Measurements from ENCODE around the gene HDGF. TPM values are rescaled to one million over a fixed set of nuclear protein-coding genes. Genes with fewer than 3 reads are reported as not detected.

HDGF gene
- total RNA-seq = 167 and 177 TPM in 2 replicates

DNA sequence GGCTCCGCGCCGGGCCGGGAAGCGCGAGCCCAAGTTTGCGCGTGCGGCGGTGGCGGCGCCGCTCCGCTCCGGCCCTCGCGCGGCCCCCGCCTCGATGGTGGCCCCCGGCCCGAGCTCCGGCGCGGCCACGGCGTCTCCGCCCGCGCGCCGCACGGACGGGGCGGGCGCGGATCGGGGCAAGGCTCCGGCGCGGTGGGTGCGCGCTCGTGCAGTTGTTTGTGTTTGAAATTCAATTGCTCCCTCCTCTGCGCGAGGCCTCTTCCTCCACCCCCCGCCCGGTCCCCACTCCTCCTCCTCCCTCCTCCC, at the start of gene HDGF:
Gene HDGF, minus strand, starts transcription at position 225 of the 306 bp plus-strand sequence. CDS start 246 bp downstream, outside the sequence.
- TF ChIP-seq, protein P1, sequence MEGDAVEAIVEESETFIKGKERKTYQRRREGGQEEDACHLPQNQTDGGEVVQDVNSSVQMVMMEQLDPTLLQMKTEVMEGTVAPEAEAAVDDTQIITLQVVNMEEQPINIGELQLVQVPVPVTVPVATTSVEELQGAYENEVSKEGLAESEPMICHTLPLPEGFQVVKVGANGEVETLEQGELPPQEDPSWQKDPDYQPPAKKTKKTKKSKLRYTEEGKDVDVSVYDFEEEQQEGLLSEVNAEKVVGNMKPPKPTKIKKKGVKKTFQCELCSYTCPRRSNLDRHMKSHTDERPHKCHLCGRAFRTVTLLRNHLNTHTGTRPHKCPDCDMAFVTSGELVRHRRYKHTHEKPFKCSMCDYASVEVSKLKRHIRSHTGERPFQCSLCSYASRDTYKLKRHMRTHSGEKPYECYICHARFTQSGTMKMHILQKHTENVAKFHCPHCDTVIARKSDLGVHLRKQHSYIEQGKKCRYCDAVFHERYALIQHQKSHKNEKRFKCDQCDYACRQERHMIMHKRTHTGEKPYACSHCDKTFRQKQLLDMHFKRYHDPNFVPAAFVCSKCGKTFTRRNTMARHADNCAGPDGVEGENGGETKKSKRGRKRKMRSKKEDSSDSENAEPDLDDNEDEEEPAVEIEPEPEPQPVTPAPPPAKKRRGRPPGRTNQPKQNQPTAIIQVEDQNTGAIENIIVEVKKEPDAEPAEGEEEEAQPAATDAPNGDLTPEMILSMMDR (IDR thresholded peaks at IDR 0.05; ENCODE audit: extremely low read depth, low read depth, low read length) = no peak
- Histone ChIP-seq H2AFZ (ENCODE audit: low read length) (peak within 1 kb of the TSS; percentile 87), H3K27me3 (ENCODE audit: insufficient read depth, low read length) (no peaks in the 10 kb centered on the region), H3K4me1 (ENCODE audit: insufficient read depth, low read length) (peaks cover 45% of the 10 kb centered on the region), H3K9me3 (ENCODE audit: low read depth, low read length) (no peaks in the 10 kb centered on the region), H3K79me2 (ENCODE audit: insufficient read depth, low read length) (peaks cover 63% of the 10 kb centered on the region), H3K36me3 (ENCODE audit: insufficient read depth, low read length) (peaks cover 4% of the 10 kb centered on the region), H4K20me1 (ENCODE audit: insufficient read depth, low read length) (no peaks in the 10 kb centered on the region), H3K4me2 (ENCODE audit: insufficient read depth, low read length) (peak within 1 kb of the TSS; percentile 95), H3K4me3 (ENCODE audit: insufficient read depth, low read length) (peak within 1 kb of the TSS; percentile 85), H3K27ac (ENCODE audit: low read depth, low read length) (peak within 1 kb of the TSS; percentile 88)
- DNase-seq (ENCODE audit: insufficient read length, low spot score, missing footprints) = no peak

DNA sequence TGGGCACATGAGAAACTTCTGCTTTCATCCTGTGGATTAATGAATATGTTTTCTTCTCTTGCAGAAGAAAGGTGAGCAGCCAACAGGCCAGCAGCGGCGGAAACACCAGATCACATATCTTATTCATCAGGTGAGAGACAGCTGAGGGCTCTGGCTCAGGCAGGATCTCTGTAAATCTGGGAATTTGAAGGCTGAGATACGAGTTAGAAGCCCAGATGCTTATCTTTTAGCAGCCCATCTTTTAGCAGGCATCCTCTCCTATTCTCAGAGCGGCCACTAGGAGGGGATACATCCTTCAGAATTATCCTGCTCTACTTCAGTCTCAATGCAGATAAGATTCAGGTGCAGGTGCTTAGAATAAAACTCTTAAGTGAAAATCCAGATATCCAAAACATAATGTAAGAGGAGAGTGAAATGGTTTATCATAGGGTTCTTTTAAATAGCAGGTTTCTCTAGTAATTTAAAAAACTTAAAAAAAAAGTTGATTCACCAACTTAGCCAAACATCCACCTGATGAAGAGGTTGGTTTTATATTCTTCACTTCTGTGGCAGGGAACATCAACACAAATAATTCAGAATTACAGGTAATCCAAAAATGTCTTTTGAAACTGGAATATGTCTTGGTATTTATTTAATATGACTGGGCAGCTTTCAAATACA, 45.9 kb upstream of the HDGF start:
- Histone ChIP-seq H3K9me3 (ENCODE audit: low read depth, low read length) (no peaks in the 10 kb centered on the region), H4K20me1 (ENCODE audit: insufficient read depth, low read length) (peaks cover 24% of the 10 kb centered on the region), H3K4me2 (ENCODE audit: insufficient read depth, low read length) (no peak overlapping the region), H3K36me3 (ENCODE audit: insufficient read depth, low read length) (peaks cover 75% of the 10 kb centered on the region), H2AFZ (ENCODE audit: low read length) (no peak overlapping the region), H3K27ac (ENCODE audit: low read depth, low read length) (no peak overlapping the region), H3K4me1 (ENCODE audit: insufficient read depth, low read length) (peaks cover 39% of the 10 kb centered on the region), H3K4me3 (ENCODE audit: insufficient read depth, low read length) (no peak overlapping the region), H3K79me2 (ENCODE audit: insufficient read depth, low read length) (no peaks in the 10 kb centered on the region), H3K27me3 (ENCODE audit: insufficient read depth, low read length) (no peaks in the 10 kb centered on the region)
- TF ChIP-seq, protein P1 (IDR thresholded peaks at IDR 0.05; ENCODE audit: extremely low read depth, low read depth, low read length) = peak; percentile 85
- DNase-seq (ENCODE audit: insufficient read length, low spot score, missing footprints) = no peak

- Histone ChIP-seq H4K20me1 (ENCODE audit: insufficient read depth, low read length) (peaks cover 24% of the 10 kb centered on the region), H3K27ac (ENCODE audit: low read depth, low read length) (no peak overlapping the region), H2AFZ (ENCODE audit: low read length) (no peak overlapping the region), H3K4me3 (ENCODE audit: insufficient read depth, low read length) (no peak overlapping the region), H3K36me3 (ENCODE audit: insufficient read depth, low read length) (peaks cover 83% of the 10 kb centered on the region), H3K9me3 (ENCODE audit: low read depth, low read length) (no peaks in the 10 kb centered on the region), H3K4me2 (ENCODE audit: insufficient read depth, low read length) (no peak overlapping the region), H3K79me2 (ENCODE audit: insufficient read depth, low read length) (no peaks in the 10 kb centered on the region), H3K4me1 (ENCODE audit: insufficient read depth, low read length) (peaks cover 31% of the 10 kb centered on the region), H3K27me3 (ENCODE audit: insufficient read depth, low read length) (no peaks in the 10 kb centered on the region)
- TF ChIP-seq, protein P1 (IDR thresholded peaks at IDR 0.05; ENCODE audit: extremely low read depth, low read depth, low read length) = no peak
- no peak for DNase-seq (ENCODE audit: insufficient read length, low spot score, missing footprints)
These were observed 45.0 kb upstream of the HDGF start for GRCh38 chr1:156796340-156797097.

GRCh38 chr1:156795787-156796186, 44.3 kb upstream of the HDGF start:
- Histone ChIP-seq H3K36me3 (ENCODE audit: insufficient read depth, low read length) (peaks cover 87% of the 10 kb centered on the region), H2AFZ (ENCODE audit: low read length) (no peak overlapping the region), H4K20me1 (ENCODE audit: insufficient read depth, low read length) (peaks cover 24% of the 10 kb centered on the region), H3K4me3 (ENCODE audit: insufficient read depth, low read length) (no peak overlapping the region), H3K4me2 (ENCODE audit: insufficient read depth, low read length) (no peak overlapping the region), H3K27ac (ENCODE audit: low read depth, low read length) (no peak overlapping the region), H3K27me3 (ENCODE audit: insufficient read depth, low read length) (no peaks in the 10 kb centered on the region), H3K4me1 (ENCODE audit: insufficient read depth, low read length) (peaks cover 24% of the 10 kb centered on the region), H3K9me3 (ENCODE audit: low read depth, low read length) (no peaks in the 10 kb centered on the region), H3K79me2 (ENCODE audit: insufficient read depth, low read length) (peaks cover 6% of the 10 kb centered on the region)
- TF ChIP-seq, protein P1 (IDR thresholded peaks at IDR 0.05; ENCODE audit: extremely low read depth, low read depth, low read length) = no peak
- no peak for DNase-seq (ENCODE audit: insufficient read length, low spot score, missing footprints)

All from osteoblast (primary cell).